Lung (tissue), 12 donors: Measurements from ENCODE around the gene DMBT1. TPM values are rescaled to one million over a fixed set of nuclear protein-coding genes. Genes with fewer than 3 reads are reported as not detected.

Experiments used
- ATAC-seq: fragments of 200-7000 bp; cut with Tn5 transposase; one replicate; pipeline ENCODE4 v1.9.1; 2020; ENCODE audit warnings: moderate number of reproducible peaks; ENCODE audit not compliant: insufficient read depth, low FRiP score
- DNase-seq, 3 donors: peaks; one replicate each; pipeline ENCODE4 v3.0.0-alpha.2; 2013 to 2017
- H3K27ac ChIP-seq, 2 donors: one replicate each; pipeline ENCODE4 v1.5.1; 2013; ENCODE audit warnings: mild to moderate bottlenecking in 2 of 2, moderate library complexity in 2 of 2, control low read depth in 1 of 2, inconsistent platforms in 1 of 2, low read depth in 1 of 2, low read length in 1 of 2
- H3K27me3 ChIP-seq, 3 donors: one replicate each; pipeline ENCODE4 v1.5.1; 2013; ENCODE audit warnings: low read length in 2 of 3; ENCODE audit not compliant: control insufficient read depth in 3 of 3, insufficient read depth in 3 of 3
- H3K36me3 ChIP-seq, 4 donors: one replicate each; pipeline ENCODE4 v1.5.1; 2013; ENCODE audit warnings: low read length in 4 of 4, mild to moderate bottlenecking in 1 of 4, moderate library complexity in 1 of 4; ENCODE audit not compliant: control insufficient read depth in 4 of 4, insufficient read depth in 4 of 4
- H3K4me1 ChIP-seq, 5 donors: one replicate each; pipeline ENCODE4 v1.5.1; 2013; ENCODE audit warnings: low read length in 5 of 5, mild to moderate bottlenecking in 2 of 5, moderate library complexity in 1 of 5; ENCODE audit not compliant: control insufficient read depth in 5 of 5, insufficient read depth in 5 of 5
- H3K4me3 ChIP-seq: one replicate; pipeline ENCODE4 v1.5.1; 2013; ENCODE audit warnings: mild to moderate bottlenecking, control low read depth, moderate library complexity
- H3K9ac ChIP-seq, 2 donors: one replicate each; pipeline ENCODE4 v1.5.1; 2013; ENCODE audit warnings: low read length in 2 of 2, control low read depth in 1 of 2; ENCODE audit not compliant: insufficient read depth in 1 of 2
- H3K9me3 ChIP-seq, 4 donors: one replicate each; pipeline ENCODE4 v1.5.1; 2013; ENCODE audit warnings: low read length in 3 of 4, mild to moderate bottlenecking in 1 of 4, moderate library complexity in 1 of 4; ENCODE audit not compliant: control insufficient read depth in 4 of 4, insufficient read depth in 3 of 4
- CTCF ChIP-seq: IDR thresholded peaks from 2 replicates; pipeline ENCODE4 v1.5.1; 2012; ENCODE audit warnings: mild to moderate bottlenecking; ENCODE audit errors: control extremely low read depth, extremely low read depth
- WGBS, 2 donors: extraction: QIAGEN DNeasy Blood & Tissue Kit; methylation state at CpG; one replicate each; pipeline ENCODE4 v1.1.7; 2013; 5-methylcytosine and 5-hydroxymethylcytosine counted together
- polyA plus RNA-seq, 2 donors: library from polyadenylated mRNA; stranded (reverse); fragments of 200-250 nt; gene quantifications; one replicate each; pipeline ENCODE4 v1.2.1, GENCODE V29; 2013
- total RNA-seq, 2 donors: library from RNA; depleted of rRNA in 1 of 2; stranded (reverse); fragments of >200 nt in 1 of 2; gene quantifications; one replicate each; pipeline ENCODE4 v1.2.1, GENCODE V29; 2014 to 2021
- donor health status: control.
- donor health status: control.
- donor health status: Bipolar disorder and iron deficiency.
- donor health status: healthy.
- donor health status: DM: yes; HTN: yes; CAD: no.

Gene DMBT1
- total and polyA plus RNA-seq, 4 donors, result 21.1 to 337 (median 111) TPM

- ATAC-seq (no peak), DNase-seq (no peak)
- H3K9ac ChIP-seq, result no peak overlapping the region
- H3K9me3 ChIP-seq, result no peaks in the 10 kb centered on the region
- peaks cover 0 to 5% (median 0%) of the 10 kb centered on the region in 5 donors for H3K4me1 ChIP-seq
- H3K36me3 ChIP-seq, result no peaks in the 10 kb centered on the region
- no peak overlapping the region for H3K27ac ChIP-seq
- TF ChIP-seq CTCF, result no peak
- no peak overlapping the region for H3K4me3 ChIP-seq
- peaks cover 0 to 5% (median 0%) of the 10 kb centered on the region in 3 donors for H3K27me3 ChIP-seq
- 95 to 97% methylated on average over 8 of the region's 8 CpGs for WGBS, 2 donors
Observed at GRCh38 chr10:122546242-122546641, 14.3 kb upstream of the DMBT1 start.

GRCh38 chr10:122548407-122549085 is 12.0 kb upstream of the DMBT1 start:
- WGBS, 2 donors, result 89 to 90% methylated on average over 11 of the region's 11 CpGs
- no peaks in the 10 kb centered on the region for H3K9me3 ChIP-seq
- H3K36me3 ChIP-seq, result no peaks in the 10 kb centered on the region
- no peak overlapping the region for H3K27ac ChIP-seq
- peaks cover 0 to 7% (median 0%) of the 10 kb centered on the region in 5 donors for H3K4me1 ChIP-seq
- peaks cover 0 to under 1% (median 0%) of the 10 kb centered on the region in 3 donors for H3K27me3 ChIP-seq
- TF ChIP-seq CTCF, result no peak
- no peak overlapping the region for H3K4me3 ChIP-seq
- no peak for ATAC-seq
- no peak overlapping the region for H3K9ac ChIP-seq
- no peak for DNase-seq

- 84 to 86% methylated on average over 2 of the region's 2 CpGs for WGBS, 2 donors
- ATAC-seq, result no peak
Observed at GRCh38 chr10:122549636-122550035, 10.9 kb upstream of the DMBT1 start.

More at GRCh38 chr10:122549636-122550035, 10.9 kb upstream of the DMBT1 start:
- no peak for TF ChIP-seq CTCF
- Histone ChIP-seq H3K4me1 (peaks cover 0 to 5% (median 0%) of the 10 kb centered on the region in 5 donors), H3K9ac (no peak overlapping the region), H3K4me3 (no peak overlapping the region), H3K27ac (no peak overlapping the region), H3K9me3 (no peaks in the 10 kb centered on the region), H3K36me3 (no peaks in the 10 kb centered on the region), H3K27me3 (no peaks in the 10 kb centered on the region)
- DNase-seq, result no peak
